ENCODE results near the gene FGFR3.

FGFR3 gene

GRCh38 chr4:1806596-1807331, 13.7 kb downstream of the FGFR3 start:
- H3K9me3 Mint-ChIP-seq (ENCODE audit: low read depth): no peaks in the 10 kb centered on the region
- no peak overlapping the region for H3K4me3 Mint-ChIP-seq
- H3K27me3 Mint-ChIP-seq: no peaks in the 10 kb centered on the region
- H3K36me3 Mint-ChIP-seq: no peaks in the 10 kb centered on the region
- H3K27ac Mint-ChIP-seq: no peak overlapping the region
- no peaks in the 10 kb centered on the region for H3K4me1 Mint-ChIP-seq (ENCODE audit: low read depth)

GRCh38 chr4:1807332-1807777, 14.3 kb downstream of the FGFR3 start:
- H3K4me1 Mint-ChIP-seq (ENCODE audit: low read depth): no peaks in the 10 kb centered on the region
- no peaks in the 10 kb centered on the region for H3K36me3 Mint-ChIP-seq
- no peaks in the 10 kb centered on the region for H3K27me3 Mint-ChIP-seq
- no peak overlapping the region for H3K4me3 Mint-ChIP-seq
- no peak overlapping the region for H3K27ac Mint-ChIP-seq
- H3K9me3 Mint-ChIP-seq (ENCODE audit: low read depth): no peaks in the 10 kb centered on the region

- no peaks in the 10 kb centered on the region for H3K9me3 Mint-ChIP-seq (ENCODE audit: low read depth)
- H3K4me1 Mint-ChIP-seq (ENCODE audit: low read depth): no peaks in the 10 kb centered on the region
- no peak overlapping the region for H3K4me3 Mint-ChIP-seq
Observed at GRCh38 chr4:1808396-1808795, 15.3 kb downstream of the FGFR3 start.

GRCh38 chr4:1808851-1809753, 16.0 kb downstream of the FGFR3 start:
- Mint-ChIP-seq H3K9me3 (ENCODE audit: low read depth) (no peaks in the 10 kb centered on the region), H3K4me3 (no peak overlapping the region), H3K27ac (no peak overlapping the region), H3K27me3 (no peaks in the 10 kb centered on the region), H3K36me3 (no peaks in the 10 kb centered on the region), H3K4me1 (ENCODE audit: low read depth) (no peaks in the 10 kb centered on the region)

More at GRCh38 chr4:1808396-1808795, 15.3 kb downstream of the FGFR3 start:
- Mint-ChIP-seq H3K27me3 (no peaks in the 10 kb centered on the region), H3K27ac (no peak overlapping the region), H3K36me3 (no peaks in the 10 kb centered on the region)

GRCh38 chr4:1809754-1810502, 16.8 kb downstream of the FGFR3 start:
- H3K27me3 Mint-ChIP-seq: no peaks in the 10 kb centered on the region

GRCh38 chr4:1810765-1811164, 17.7 kb downstream of the FGFR3 start:
- Mint-ChIP-seq H3K9me3 (ENCODE audit: low read depth) (no peaks in the 10 kb centered on the region), H3K4me3 (no peak overlapping the region), H3K36me3 (no peaks in the 10 kb centered on the region), H3K27me3 (no peaks in the 10 kb centered on the region), H3K4me1 (ENCODE audit: low read depth) (no peaks in the 10 kb centered on the region), H3K27ac (no peak overlapping the region)

More at GRCh38 chr4:1809754-1810502, 16.8 kb downstream of the FGFR3 start:
- H3K36me3 Mint-ChIP-seq: no peaks in the 10 kb centered on the region
- no peaks in the 10 kb centered on the region for H3K9me3 Mint-ChIP-seq (ENCODE audit: low read depth)
- H3K4me3 Mint-ChIP-seq: no peak overlapping the region
- no peaks in the 10 kb centered on the region for H3K4me1 Mint-ChIP-seq (ENCODE audit: low read depth)
- H3K27ac Mint-ChIP-seq: no peak overlapping the region

GRCh38 chr4:1812720-1813119, 19.6 kb downstream of the FGFR3 start:
- no peak overlapping the region for H3K4me3 Mint-ChIP-seq
- H3K4me1 Mint-ChIP-seq (ENCODE audit: low read depth): no peaks in the 10 kb centered on the region
- H3K36me3 Mint-ChIP-seq: no peaks in the 10 kb centered on the region
- no peak overlapping the region for H3K27ac Mint-ChIP-seq
- H3K27me3 Mint-ChIP-seq: no peaks in the 10 kb centered on the region
- no peaks in the 10 kb centered on the region for H3K9me3 Mint-ChIP-seq (ENCODE audit: low read depth)

- no peaks in the 10 kb centered on the region for H3K36me3 Mint-ChIP-seq
- no peak overlapping the region for H3K27ac Mint-ChIP-seq
- H3K27me3 Mint-ChIP-seq: no peaks in the 10 kb centered on the region
- H3K9me3 Mint-ChIP-seq (ENCODE audit: low read depth): no peaks in the 10 kb centered on the region
- no peaks in the 10 kb centered on the region for H3K4me1 Mint-ChIP-seq (ENCODE audit: low read depth)
- no peak overlapping the region for H3K4me3 Mint-ChIP-seq
Observed at GRCh38 chr4:1813231-1813630, 20.1 kb downstream of the FGFR3 start.

GRCh38 chr4:1813915-1814314, 20.8 kb downstream of the FGFR3 start:
- H3K9me3 Mint-ChIP-seq (ENCODE audit: low read depth): no peaks in the 10 kb centered on the region
- H3K4me3 Mint-ChIP-seq: no peak overlapping the region
- H3K27ac Mint-ChIP-seq: no peak overlapping the region
- no peaks in the 10 kb centered on the region for H3K4me1 Mint-ChIP-seq (ENCODE audit: low read depth)
- H3K36me3 Mint-ChIP-seq: no peaks in the 10 kb centered on the region
- no peaks in the 10 kb centered on the region for H3K27me3 Mint-ChIP-seq

- Mint-ChIP-seq H3K27ac (no peak overlapping the region), H3K27me3 (no peaks in the 10 kb centered on the region), H3K4me3 (no peak overlapping the region), H3K36me3 (no peaks in the 10 kb centered on the region), H3K4me1 (ENCODE audit: low read depth) (no peaks in the 10 kb centered on the region), H3K9me3 (ENCODE audit: low read depth) (no peaks in the 10 kb centered on the region)
Observed at GRCh38 chr4:1814453-1814852, 21.4 kb downstream of the FGFR3 start.

- H3K4me3 Mint-ChIP-seq: no peak overlapping the region
- H3K27ac Mint-ChIP-seq: no peak overlapping the region
- no peaks in the 10 kb centered on the region for H3K4me1 Mint-ChIP-seq (ENCODE audit: low read depth)
- no peaks in the 10 kb centered on the region for H3K27me3 Mint-ChIP-seq
- no peaks in the 10 kb centered on the region for H3K9me3 Mint-ChIP-seq (ENCODE audit: low read depth)
- no peaks in the 10 kb centered on the region for H3K36me3 Mint-ChIP-seq
Observed at GRCh38 chr4:1815096-1815996, 22.3 kb downstream of the FGFR3 start.

GRCh38 chr4:1815997-1816860, 23.1 kb downstream of the FGFR3 start:
- Mint-ChIP-seq H3K36me3 (no peaks in the 10 kb centered on the region), H3K9me3 (ENCODE audit: low read depth) (no peaks in the 10 kb centered on the region), H3K27ac (no peak overlapping the region), H3K27me3 (no peaks in the 10 kb centered on the region), H3K4me3 (no peak overlapping the region), H3K4me1 (ENCODE audit: low read depth) (no peaks in the 10 kb centered on the region)

- Mint-ChIP-seq H3K9me3 (ENCODE audit: low read depth) (no peaks in the 10 kb centered on the region), H3K4me3 (no peak overlapping the region), H3K4me1 (ENCODE audit: low read depth) (no peaks in the 10 kb centered on the region), H3K36me3 (peaks cover 1% of the 10 kb centered on the region), H3K27me3 (no peaks in the 10 kb centered on the region), H3K27ac (no peak overlapping the region)
Observed at GRCh38 chr4:1819284-1819683, 26.2 kb downstream of the FGFR3 start.

Data from activated naive CD8-positive, alpha-beta T cell (primary cell).